EH (cell line): Measurements from ENCODE around the gene CFAP410.
"Not testable (repeated sequence)": the region's sequence is repeated elsewhere in the genome, so short reads cannot be mapped to it uniquely, and the experiment has no call there.

ENCODE experiments used
- DNase-seq: peaks from one replicate; pipeline ENCODE4 v3.0.0-alpha.2; 2015; ENCODE audit warnings: low read depth

The CFAP410 gene

GRCh38 chr21:44368711-44369446, 29.7 kb upstream of the CFAP410 start:
- DNase-seq = no peak

DNA sequence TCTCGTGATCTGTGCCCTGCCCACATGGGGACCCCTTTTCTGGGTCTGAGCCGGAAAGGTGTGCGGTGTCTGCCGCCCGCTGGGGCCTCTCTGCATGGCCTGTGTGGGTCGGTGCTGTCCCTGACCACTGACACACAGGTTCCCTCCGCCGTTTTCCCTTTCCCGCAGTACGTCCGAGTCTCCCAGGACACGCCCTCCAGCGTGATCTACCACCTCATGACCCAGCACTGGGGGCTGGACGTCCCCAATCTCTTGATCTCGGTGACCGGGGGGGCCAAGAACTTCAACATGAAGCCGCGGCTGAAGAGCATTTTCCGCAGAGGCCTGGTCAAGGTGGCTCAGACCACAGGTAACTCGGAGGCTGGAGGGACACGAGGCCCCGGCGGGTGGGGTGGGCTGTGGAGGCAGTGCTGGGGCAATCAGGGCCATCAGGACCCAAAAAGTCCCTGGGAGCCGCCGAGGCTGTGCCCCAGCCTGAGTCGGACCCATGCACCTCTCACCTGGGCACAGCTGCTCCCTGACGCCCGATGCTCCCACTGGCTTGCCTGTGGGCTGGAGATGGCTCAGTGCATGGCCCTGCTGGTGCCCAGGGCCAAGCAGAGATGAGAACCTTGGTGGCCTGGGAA, 27.5 kb upstream of the CFAP410 start:
- no peak for DNase-seq

GRCh38 chr21:44365967-44366585, 26.9 kb upstream of the CFAP410 start:
- no peak for DNase-seq

DNA sequence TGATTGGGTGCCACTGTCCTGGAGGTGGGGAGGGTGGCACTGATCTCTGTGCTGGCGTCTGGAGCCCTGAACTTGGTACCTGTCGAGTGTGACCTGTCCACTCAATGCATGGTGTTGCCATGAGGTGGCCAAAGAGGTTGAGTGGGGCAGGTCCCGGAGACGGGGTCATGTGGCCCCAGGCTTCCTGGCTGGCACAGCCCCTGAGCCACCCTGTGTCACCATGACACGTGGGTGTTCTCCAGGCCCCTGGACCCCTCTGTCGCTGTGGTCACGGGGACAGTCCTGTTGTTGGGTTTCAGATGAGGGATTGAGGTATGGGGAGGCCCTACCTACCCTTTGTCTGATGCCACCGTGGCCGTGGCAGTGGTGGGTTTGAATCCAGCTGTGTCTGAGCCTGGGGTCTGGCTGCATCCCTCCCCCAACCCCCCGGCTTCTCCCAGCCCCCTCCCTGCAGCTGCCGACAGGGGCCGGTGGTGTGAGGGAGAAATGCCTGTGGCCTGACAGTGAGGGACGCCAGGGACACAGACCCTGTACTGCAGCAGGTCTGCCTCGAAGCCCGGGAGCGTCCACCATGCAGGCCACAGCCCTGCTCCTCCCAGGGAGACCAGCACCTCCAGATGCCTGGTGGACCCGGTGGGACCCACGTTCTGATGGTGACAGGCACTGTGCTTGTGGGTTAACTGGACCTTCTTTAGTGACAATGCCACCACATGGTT, 26.2 kb upstream of the CFAP410 start:
- no peak for DNase-seq

- DNase-seq = no peak
Measured at GRCh38 chr21:44364151-44365053, 25.2 kb upstream of the CFAP410 start.

DNA sequence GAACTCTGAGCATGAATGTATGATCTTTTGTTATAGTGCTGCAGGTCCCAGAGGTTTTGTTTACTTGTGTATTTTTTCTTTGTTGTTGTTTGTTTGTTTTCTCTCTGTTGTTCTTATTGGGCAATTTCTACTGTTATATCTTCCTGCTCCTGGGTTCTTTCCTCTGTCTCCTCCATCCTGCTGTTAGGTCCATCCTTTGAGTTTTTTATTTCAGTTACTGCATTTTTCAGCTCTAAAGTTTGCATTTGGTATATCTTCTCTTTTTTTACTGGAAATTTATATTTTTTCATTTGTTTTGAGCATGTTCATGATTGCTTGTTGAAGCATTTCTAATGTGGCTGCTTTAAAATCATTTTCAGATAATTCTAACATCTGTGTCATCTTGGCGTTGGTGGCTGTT, 24.1 kb upstream of the CFAP410 start:
- DNase-seq = no peak

DNA sequence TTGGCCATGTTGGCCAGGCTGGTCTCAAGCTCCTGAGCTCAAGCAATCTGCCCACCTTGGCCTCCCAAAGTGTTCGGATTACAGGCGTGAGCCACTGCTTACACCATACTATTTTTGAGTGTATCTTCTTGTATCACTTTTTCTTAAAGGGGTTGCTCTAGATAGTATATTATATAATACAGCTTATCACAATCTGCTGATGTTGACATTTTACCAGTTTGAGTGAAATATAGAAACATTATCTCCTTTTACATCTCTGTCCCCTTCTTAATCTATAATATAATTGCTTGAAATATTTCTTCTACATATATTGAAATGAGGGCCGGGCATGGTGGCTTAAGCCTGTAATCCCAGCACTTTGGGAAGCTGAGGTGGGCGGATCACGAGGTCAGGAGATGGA, 22.7 kb upstream of the CFAP410 start:
- DNase-seq = not testable (repeated sequence)

DNA sequence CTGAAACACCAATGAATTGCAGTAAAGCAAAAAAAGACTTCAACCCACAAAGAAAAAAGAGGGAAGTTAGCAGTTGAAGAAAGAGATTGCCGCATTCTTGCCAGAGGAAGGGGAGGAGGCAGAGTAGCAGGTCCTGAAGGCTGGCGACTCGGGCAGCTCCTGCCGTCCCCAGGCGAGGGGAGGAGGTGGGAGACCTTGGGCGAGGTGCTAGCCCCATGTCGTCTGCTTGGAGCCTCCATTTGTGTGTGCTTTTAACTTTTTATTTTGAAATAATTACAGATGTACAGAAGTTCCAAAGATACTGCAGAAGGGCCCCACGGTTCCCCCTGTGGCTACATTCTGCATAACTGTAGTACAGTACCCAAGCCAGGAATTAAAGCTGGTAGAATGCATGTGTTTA, 21.0 kb upstream of the CFAP410 start:
- no peak for DNase-seq

DNA sequence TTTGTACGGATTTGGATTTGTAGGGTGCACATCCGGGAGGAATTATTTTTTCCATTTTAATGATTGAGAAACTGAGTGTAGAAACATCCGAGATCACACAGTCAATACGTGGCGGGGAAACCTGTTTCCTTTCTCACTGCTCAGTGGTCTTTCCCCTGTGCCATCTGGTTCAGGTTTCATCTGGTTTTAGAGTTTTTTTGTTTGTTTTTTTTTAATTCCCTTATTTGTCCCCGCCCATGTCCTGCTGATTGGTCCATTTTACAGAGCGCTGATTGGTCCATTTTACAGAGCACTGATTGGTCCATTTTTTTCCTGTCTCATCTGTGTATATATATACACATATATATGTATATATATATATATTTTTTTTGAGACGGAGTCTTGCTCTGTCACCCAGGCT, 20.2 kb upstream of the CFAP410 start:
- no peak for DNase-seq

DNA sequence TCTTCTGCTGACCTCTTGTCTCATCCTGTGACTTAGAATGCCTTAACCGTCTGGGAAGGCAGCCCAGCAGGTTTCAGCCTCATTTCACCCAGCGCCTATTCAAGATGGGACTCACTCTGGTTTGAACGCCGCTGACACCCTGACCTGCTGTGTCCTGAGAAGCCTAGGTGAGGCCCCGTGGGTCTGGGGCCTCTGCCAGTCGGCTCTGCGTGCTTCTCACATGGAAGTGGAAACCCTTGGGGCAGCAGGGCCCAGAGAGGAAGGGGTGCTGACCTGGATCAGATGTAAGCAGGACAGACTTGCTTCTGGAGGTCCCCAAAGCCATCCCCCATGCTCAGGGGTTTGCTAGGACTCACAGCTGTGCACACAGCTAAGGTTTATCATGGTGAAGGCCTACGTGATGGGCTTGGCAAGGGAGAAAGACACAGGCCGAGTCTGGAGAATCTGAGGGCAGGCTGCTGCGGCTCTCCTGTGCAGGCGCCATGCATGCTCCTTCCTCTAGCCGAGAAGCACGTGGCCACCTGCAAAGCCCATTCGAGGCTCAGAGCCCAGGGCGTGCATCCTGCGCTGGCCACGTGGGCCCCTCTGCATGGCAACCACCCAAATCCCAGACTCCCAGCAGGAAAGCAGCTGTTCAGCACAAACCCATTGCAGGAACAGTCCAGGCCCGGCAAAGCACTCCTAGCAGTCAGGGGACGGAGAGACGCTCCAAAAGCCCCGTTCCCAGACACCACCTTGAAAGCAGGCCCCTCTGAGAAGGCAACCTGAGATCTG, 18.1 kb upstream of the CFAP410 start:
- no peak for DNase-seq

GRCh38 chr21:44356636-44357035, 17.4 kb upstream of the CFAP410 start:
- no peak for DNase-seq

DNA sequence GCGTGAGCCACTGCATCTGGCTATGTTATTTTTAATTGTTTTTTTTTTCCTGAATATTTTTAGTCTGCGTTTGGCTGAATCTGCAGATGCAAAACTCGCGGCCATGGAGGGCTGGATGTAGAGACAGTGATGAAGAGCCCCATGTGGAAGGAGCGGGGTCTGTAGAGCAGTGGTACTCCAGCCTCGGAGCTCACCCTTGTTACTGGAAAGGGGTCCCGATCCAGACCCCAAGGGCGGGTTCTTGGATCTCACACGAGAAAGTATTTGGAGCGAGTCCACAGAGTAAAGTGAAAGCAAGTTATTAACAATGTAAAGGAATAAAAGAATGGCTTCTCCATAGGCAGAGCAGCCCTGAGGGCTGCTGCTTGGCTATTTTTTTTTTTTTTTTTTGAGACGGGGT, 17.0 kb upstream of the CFAP410 start:
- no peak for DNase-seq

DNA sequence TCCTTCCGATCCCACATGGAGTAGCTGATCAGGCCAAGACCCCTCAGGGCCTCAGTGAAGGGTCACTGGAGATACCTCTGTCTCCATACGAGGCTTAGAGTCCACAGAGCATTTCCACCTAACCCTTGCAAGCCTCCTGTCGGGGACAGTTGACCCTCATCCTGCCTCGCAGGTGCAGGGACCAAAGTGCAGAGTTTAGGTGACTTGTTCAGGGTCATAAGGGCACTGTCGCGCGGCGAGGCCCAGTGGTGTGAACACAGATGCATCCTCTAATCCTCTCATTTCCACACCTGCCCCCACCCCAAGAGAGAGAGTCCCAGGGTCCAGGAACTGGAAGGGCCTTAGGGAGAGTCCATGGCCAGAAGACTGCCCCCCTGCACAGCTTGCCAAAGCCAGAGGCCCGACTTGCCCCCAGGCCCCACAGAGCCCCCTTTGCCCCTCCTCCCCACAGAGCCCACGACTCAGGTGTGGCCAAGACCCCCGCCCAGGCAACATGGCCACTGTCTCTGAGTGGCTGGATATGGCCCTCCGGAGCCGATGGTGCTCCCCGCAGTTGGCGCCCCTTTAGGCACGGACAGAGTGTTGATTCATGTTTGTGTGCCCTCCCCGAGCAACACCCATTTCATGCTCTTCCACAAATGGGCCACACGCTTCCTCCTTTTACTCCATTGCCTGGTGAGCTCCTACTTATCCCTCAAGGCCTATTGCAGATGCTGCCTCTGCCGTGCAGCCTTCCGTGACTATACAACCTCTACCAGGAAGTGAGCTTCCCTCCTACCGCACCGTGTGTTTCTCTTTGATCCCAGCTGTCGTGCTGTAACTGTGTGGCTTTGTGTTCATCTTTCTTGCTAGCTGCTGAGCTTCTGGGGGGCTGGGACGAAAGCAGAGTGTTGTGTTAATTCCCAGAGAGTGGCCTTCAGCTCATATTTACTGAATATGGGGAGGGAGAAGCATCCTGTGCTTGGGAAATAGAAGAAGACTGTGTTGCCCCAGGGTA, 15.9 kb upstream of the CFAP410 start:
- no peak for DNase-seq

- no peak for DNase-seq
Measured at GRCh38 chr21:44354001-44354405, 14.8 kb upstream of the CFAP410 start.

DNA sequence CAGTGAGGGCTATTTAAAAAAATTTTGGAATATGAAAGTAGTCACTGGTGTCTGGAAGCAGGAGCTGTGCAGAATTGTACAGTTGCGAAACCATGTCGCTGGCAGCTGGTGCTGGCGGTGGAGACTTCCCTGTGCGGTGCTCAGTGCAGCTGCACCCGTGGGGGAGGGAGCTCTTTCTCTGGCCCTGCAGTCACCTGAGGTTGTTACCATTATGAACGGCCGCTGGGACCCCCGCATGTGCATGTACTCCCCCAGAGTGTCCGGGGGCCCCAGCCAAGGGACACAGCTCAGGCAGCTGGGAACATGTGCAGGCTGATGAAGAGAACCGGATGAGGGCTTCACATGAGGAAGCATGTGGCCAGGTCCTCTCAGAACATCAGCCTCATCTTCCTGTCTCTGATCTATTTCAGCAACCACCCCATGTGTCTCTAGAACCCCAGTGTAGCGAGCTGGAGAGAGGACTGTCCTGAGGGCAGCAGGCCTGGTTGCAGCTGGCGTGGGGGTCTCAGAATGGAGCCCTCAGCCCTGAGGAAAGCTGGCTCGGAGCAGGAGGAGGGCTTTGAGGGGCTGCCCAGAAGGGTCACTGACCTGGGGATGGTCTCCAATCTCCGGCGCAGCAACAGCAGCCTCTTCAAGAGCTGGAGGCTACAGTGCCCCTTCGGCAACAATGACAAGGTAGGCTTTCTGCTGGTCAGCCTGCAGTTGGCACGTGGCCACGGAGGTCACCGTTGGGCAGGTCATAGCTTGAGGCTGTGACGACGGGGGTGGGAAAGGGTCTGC, 14.2 kb upstream of the CFAP410 start, which contains the start of gene TRPM2:
TSS of gene TRPM2 (plus strand) at position 431 of the 780 bp plus-strand sequence. CDS start at position 511, 80 bp downstream.
- DNase-seq = no peak

- no peak for DNase-seq
Measured at GRCh38 chr21:44352253-44352860, 13.2 kb upstream of the CFAP410 start.

GRCh38 chr21:44351535-44352252, 12.5 kb upstream of the CFAP410 start:
- no peak for DNase-seq
